GM18508 (cell line): Measurements from ENCODE around the gene TMEM151B.
"Not testable (repeated sequence)": the region's sequence is repeated elsewhere in the genome, so short reads cannot be mapped to it uniquely, and the experiment has no call there.

ENCODE experiments used
- ATAC-seq: cut with Tn5 transposase; IDR thresholded peaks from one replicate; pipeline ENCODE4 v1.9.1; 2021; ENCODE audit warnings: moderate number of reproducible peaks; ENCODE audit not compliant: insufficient read depth, unreplicated experiment

Gene TMEM151B

DNA sequence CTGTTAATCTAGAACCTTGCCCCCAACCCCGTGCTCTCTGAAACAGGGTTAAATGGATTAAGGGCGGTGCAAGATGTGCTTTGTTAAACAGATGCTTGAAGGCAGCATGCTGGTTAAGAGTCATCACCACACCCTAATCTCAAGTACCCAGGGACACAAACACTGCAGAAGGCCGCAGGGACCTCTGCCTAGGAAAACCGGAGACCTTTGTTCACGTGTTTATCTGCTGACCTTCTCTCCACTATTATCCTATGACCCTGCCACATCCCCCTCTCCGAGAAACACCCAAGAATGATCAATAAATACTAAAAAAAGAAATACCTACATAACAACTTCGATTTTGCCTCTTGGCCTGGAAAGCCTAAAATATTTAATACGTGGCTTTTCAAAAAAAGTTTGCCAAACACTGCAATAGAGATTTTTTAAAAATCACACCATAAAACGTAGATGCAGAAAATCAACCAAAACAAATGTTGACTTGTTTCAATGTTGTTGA, 46.9 kb downstream of the TMEM151B start:
- ATAC-seq: not testable (repeated sequence)

DNA sequence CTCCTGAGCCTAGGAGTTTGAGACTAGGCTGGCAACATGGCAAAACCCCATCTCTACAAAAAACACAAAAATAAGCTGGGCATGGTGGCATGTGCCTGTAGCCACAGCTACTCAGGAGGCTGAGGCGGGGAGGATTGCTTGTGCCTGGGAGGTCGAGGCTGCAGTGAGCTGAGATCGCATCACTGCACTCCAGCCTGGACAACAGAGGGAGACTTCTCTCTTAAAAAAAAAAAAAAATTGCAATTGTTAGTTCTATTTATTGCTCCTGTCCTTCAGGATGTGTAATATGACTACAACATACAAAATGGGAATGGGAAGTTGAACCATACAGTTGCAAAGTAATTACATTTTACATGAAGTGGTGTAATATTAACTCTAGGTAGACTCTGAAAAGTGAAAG, 51.0 kb downstream of the TMEM151B start:
- ATAC-seq: no peak

DNA sequence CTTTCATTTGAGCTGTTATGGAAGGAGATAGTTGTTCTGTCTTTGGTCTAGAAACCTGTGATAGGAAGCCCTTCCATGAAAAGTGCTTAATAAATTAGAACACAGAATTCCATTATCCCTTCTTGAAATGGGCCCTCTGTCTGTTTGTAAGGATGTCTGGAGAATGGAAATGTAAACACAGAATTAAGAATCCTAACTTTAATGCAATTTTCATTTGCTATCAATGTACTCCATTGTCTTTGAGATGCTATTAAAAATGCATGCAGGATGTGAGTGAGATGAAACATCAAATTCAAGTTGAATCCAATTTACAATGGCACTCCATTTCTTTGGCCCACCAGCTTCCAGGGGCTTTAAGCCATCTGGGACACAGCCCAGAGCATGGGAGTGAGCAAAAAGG, 56.8 kb downstream of the TMEM151B start:
- ATAC-seq: no peak

DNA sequence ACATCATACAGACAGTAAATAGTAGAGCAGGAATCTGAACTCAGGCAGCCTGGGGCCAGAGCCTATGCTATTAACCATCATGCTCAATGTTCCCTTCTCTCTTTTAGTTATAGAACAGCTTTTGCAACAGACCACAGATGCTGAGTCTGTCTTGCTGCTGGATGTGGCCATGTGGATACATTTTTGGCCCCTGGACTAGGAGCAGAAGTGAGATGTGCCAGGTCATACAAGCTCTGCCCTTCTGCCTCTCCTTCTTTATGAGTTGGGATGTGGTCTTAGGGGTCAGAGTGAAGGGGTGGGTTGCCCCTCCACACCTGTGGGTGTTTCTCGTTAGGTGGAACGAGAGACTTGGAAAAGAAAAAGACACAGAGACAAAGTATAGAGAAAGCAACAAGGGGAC, 57.5 kb downstream of the TMEM151B start:
- no peak for ATAC-seq

DNA sequence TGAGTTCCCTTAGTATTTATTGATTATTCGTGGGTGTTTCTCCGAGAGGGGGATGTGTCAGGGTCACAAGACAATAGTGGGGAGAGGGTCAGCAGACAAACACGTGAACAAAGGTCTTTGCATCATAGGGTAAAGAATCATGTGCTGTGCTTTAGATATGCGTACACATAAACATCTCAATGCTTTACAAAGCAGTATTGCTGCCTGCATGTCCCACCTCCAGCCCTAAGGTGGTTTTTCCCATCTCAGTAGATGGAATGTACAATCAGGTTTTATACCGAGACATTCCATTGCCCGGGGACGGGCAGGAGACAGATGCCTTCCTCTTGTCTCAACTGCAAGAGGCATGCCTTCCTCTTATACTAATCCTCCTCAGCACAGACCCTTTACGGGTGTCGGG, 58.0 kb downstream of the TMEM151B start:
- ATAC-seq: not testable (repeated sequence)

DNA sequence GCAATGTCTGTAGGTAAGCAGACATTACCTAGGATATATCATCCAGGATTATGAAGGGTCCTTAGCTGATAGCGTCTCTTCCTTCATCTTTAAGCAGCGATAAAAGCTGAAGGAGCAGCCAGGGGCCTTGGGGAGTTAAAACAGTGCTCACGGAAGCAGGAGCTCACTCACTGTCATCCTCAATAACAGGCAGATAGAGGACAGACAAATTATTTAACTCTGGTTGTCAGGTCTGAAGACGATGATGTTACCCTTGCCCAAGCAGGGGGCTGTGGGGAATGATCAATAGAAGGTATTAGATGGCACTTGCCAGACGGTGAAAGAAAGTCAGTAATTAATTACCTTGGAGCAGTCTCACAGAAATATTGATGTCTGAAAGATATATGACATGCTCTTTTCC, 59.6 kb downstream of the TMEM151B start:
- no peak for ATAC-seq

DNA sequence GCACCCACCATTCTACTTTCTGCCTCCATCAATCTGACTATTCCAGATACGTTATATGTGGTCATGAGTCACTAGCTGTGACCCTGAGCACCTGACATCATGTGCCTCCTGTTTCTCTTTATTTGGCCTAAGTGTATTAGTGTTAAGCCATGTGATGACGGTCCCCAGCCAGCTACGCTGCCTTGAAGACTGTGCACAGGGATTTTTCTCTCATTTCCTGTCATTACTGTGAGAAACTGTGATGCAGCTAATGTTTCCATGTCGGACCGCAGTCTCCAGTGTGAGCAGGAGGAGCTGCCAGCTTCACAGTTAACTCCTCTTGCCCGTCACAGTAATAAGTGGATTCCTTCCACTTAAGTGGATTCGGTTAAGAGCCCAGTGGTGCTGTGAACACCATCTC, 62.3 kb downstream of the TMEM151B start:
- ATAC-seq: no peak

DNA sequence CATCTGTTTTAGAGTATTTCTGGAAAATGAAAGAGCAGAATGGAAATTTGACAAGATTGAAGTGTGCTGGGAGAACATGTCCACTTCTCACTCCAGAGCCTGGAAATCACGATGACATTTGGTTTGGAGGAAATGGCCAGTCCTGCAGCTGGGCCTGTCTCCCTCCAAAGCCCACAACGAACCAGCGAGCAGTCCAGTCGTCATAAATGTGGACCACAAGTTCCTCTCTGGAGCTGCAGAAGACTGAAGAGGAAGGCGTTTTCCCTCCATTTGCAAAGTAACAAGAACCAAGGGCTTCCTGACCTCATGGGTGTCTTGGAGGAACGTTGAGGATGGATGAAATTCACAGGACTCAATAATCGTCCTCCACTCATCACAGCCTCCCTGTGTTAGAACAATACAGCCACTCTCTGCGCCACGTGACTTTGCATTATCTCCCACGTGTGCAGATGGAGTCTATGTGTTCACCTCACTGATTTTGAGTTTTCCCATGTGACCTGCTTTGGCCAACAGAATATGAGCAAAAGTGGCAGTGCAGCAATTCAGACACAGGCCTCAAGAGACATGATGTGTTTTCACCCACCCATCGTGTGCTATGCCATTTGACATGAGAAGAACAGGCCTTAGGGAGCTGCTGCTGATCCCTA, 63.1 kb downstream of the TMEM151B start:
- no peak for ATAC-seq

DNA sequence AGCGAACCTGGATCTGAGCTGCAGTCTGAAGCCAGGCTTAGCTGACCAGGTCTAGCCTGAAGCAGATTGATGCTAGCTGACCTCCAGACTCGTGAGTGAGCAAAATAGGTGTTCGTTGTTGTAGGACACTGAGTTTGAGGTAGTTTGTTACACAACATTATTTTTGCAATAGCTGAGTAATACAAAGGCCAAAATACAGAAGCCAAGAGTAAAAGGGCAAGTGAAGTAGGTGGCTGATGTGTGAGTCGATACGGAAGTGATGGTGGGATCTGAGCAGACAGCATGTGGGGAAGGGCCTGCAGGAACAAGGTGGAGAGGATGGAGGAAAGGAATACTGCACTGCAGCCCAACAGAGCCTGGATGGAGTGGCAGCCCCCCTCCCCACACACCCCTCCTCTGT, 63.7 kb downstream of the TMEM151B start:
- ATAC-seq: no peak

DNA sequence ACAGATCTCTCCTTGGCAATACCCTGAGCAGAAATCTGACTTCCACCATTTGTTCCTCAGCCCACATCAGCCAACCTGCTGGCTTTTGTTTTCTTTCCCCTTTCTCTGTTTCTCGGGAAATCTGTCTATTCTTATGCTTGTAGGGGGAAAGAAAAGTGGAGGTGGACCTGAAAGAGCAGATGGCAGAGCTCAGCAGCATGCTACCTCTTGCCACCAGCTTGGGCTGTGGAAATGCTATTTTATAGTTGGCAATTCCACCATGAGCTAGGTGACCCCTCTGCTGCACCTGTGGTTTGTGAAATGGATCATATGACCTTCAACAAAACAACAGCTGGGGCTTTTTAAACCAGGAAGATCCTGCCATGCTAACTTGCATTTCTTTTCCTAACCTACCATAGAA, 65.4 kb downstream of the TMEM151B start:
- ATAC-seq: no peak

DNA sequence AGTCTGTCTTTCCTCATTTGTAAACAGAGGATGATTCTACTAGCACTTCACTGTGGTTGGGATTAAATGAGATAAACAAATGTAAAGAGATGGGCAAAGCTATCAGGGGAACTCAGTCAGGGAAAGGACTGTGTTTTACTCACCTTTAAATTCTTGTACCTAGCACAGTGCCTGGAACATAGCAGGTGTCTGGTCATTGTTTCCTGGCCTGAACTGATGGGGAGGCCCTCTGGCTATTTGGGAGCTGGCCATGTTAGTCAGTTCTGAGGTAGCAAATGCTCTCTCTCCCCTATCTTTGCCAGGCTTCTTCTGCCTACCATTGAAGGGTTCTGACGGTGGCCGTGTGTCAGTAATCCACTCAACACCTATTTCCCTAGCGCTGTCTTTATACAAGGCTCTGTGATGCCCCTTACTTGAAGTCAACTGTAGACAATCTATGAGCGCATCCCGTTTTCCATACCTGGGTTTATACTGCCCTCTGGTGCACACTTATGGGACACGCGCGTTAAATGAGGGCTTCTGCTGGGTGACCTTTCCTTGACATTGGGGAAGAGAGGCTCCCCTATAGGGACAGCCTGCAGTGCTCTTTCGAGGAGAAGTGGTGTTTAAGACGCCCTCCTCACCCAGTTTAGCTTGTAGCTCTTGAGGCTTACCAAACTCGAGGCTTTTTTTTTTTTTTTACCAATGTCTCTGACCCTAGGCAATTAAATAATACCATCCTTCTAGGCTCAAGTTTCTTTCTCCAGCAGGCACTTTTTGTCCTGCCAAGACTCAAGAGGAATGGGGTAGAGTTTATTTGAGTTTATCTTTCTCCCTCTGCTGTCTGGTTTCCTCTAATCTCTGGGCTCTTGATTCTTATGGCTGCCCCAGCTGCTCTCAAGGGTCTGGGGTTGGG, 68.2 kb downstream of the TMEM151B start:
- no peak for ATAC-seq

DNA sequence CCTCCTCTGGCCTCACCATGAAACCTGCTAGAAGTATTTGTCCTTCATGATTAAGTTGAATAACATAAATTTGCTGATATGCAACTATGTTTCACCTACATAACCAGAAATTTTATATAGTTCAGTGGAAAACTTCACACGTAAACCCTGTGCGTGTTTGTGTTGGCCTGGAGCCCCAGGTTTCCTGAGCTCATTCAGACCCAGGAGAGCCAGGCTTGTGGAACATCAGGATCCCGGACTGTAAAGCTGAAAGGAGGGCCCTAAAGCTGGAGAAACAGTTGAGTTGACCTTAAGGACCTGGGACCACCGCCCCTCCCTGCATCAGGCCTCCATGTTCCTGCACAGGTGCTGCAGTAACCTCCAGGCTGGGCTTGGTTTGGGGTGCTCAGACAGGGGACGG, 69.1 kb downstream of the TMEM151B start:
- ATAC-seq: no peak

DNA sequence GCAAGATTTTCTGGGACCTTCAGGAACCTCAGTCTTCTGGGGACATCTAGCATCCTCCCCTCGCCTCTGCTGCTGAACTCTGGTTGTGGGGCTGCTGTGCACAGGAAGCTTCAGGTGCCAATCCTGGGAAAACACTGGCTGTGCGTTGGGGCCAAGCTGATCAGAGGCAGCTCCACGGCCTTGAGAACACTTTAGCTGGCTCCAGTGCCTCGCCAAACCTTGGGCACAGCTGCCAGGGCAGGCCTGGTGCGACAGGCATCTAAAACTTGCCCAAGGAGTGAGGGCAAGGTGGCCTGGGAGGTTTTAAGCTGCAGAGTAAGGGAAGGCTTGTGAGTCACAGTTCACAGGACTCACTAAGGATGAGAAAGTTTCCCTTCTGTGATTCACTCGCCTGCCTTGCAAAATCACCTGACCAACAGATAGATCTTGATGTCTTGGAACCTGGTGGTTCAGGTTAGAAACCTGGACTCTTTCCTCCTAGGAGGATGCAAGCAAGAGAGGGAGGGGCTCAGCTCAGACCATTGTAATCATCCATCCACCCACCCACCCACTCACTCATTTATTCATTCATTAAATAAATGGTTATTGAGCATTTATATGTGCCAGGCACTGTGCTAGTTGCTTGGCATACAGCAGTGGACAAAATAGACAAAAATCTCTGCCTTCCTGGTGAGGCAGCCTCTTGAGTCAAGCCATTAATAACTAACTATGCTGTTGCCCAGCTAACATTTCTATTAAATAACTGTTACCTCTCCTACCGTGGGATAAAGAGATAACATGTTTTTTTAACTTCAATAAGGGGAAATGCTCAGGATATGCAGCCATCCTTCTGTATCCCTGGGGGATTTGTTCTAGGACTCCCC, 69.7 kb downstream of the TMEM151B start:
- no peak for ATAC-seq

DNA sequence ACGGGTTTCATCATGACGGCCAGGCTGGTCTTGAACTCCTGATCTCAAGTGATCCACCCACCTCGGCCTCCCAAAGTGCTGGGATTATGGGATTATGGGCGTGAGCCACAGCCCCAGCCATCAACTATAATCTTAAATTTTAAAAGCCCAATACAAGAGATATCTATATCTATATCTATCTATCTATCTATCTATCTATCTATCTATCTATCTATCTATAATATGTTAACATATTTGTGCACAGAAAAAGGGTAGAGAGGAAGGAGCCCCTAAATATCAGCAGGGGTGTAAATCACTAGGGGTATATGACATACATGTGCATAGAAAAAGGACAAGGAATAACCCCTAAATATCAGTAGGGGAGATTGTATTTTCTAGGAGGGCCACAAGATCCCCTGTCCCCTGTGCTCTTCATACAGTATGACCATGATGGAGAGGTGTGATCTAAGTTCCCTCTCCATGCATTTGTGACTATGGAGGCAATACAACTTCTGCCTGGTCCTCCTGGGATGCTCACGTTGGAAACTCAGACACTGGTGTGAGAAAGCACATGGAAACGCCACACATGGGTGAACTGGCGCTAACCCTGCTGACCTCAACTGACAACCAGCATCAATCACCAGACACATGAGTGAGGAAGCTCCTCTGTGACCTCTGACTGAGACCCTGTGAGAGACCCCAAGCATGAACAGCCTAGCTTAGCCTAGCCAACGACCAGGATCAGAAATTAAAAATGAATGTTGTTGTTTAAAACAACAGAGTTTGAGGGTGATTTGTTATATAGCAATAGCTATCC, 71.0 kb downstream of the TMEM151B start:
- ATAC-seq: no peak

DNA sequence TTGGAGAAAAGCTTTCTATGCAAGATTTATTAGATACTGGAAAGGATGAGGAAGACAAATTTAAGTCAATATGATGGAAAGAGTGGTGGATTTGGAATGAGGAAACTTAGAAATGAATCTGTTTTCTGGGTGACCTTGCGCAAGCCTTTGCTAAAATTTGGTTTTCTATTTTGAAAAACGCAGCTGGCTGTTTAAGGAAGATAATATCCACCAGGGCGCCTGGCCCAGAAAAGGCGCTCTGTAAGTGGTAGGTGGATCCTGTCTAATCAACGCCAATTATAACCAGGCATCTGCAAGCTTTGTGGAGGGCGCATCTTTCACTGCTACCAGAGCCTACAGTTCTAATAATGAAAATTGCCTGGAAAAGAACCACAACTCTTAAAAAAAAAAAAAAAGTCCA, 71.8 kb downstream of the TMEM151B start:
- ATAC-seq: no peak

DNA sequence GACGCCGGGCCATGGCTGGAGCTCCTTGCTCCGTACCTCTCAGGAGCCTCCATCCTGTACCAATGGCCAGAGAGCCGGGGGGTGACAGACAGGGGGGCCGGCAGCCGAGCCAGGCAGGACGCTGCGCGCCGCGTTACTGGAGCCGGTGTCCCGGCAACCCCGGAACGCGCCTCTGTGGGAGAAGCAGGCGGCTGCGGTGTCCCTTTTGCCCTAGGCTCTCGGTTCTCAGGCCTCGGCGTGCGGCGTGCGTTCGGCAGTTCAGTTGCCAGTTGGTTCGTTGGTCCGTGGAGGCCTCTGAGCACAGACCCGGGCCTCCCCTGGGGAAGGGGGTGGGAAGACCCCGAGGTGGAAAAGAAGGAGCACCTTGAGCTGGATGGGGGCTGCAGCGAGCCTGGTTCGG, 72.2 kb downstream of the TMEM151B start, which contains the start of gene SPATS1:
SPATS1 (plus strand) TSS at position 162 of the 400 bp plus-strand sequence. CDS start 446 bp downstream, outside the sequence.
- ATAC-seq: no peak

DNA sequence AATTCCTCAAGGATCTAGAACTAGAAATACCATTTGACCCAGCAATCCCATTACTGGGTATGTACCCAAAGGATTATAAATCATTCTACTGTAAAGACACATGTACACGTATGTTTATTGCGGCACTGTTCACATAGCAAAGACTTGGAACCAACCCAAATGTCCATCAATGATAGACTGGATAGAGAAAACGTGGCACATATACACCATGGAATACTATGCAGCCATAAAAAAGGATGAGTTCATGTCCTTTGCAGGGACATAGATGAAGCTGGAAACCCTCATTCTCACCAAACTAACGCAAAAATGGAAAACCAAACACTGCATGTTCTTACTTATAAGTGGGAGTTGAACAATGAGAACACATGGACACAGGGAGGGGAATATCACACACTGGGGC, 76.6 kb downstream of the TMEM151B start:
- not testable (repeated sequence) for ATAC-seq

DNA sequence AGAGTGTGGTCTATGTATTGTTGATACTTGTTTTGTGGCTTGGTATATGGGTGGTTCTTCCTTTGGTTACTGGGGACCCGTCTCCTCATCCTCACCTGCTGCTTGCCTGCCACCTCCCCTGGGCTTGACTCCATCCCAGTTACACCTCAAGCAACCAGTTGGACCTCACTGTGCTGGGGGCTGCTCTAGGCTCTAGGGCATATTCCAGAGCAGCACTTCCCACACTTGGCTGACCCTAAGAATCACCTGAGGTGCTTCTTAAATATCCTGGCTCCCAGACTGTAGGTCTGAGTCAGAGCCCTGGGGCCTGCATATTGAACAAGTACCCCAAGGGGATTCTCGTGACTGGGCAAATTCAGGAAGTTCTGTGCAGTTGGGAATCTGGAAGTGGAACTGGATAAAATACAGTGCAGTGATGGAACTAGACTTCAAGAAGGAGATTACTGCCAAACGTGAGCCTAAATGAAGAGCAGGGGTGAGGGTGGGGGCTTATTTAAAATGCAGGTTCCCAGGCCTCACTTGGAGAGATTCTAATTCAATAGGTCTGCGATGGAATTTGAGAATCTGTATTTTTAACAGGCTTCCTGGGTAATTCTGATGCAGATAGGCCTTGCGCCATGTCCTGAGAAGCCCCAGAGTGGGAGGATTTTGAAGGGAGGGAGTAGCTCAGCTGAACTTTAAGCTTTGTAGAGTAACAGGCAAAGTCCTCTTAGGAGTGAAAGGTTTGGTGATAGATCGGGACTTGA, 79.8 kb downstream of the TMEM151B start:
- ATAC-seq: no peak

DNA sequence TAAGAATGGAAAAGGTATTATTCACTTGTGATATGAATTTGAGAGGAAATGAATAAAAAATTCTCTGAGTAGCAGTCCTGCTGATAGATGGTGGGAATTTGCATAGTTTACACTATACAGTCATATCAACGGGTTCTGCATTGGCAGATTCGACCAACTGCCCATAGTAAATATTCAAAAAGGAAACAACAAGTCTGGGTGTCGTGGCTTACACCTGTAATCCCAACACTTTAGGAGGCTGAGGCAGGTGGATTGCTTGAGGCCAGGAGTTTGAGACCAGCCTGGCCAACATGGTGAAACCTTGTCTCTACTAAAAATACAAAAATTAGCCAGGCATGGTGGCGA, 80.4 kb downstream of the TMEM151B start:
- not testable (repeated sequence) for ATAC-seq
